SK-N-SH treated with all-trans-retinoic acid at 6 μM for 48 hours (cell line): ENCODE results near the gene SWSAP1.

Experiments used
- ATAC-seq: fragments of 200-7000 bp; cut with Tn5 transposase; 3 replicates; pipeline ENCODE4 v1.9.1; 2020; ENCODE audit warnings: mild to moderate bottlenecking, moderate library complexity
- ARNTL ChIP-seq: fragments of 450-650 bp; formaldehyde crosslinking; IDR thresholded peaks from 2 replicates; pipeline ENCODE4 v1.5.0; 2020; ENCODE audit warnings: low read depth, mild to moderate bottlenecking, moderate library complexity, borderline replicate concordance
- CREB5 ChIP-seq: fragments of 250-450 bp; sonication (Bioruptor Pico); IDR thresholded peaks from 2 replicates; pipeline ENCODE4 v1.5.1; 2020; ENCODE audit warnings: low read depth, mild to moderate bottlenecking, moderate library complexity
- CSDC2 ChIP-seq: fragments of 250-450 bp; sonication (Bioruptor Pico); IDR thresholded peaks from 2 replicates; pipeline ENCODE4 v1.5.0; 2020; ENCODE audit warnings: mild to moderate bottlenecking, moderate library complexity
- CSRNP3 ChIP-seq: fragments of 250-450 bp; sonication (Bioruptor Pico); IDR thresholded peaks from 2 replicates; pipeline ENCODE4 v1.5.1; 2021; ENCODE audit warnings: mild to moderate bottlenecking, moderate library complexity
- ESRRG ChIP-seq: fragments of 250-450 bp; sonication (Bioruptor Pico); IDR thresholded peaks from 2 replicates; pipeline ENCODE4 v1.6.1; 2021; ENCODE audit warnings: mild to moderate bottlenecking
- GLIS3 ChIP-seq: fragments of 250-450 bp; sonication (Bioruptor Pico); IDR thresholded peaks from 2 replicates; pipeline ENCODE4 v1.5.0; 2020; ENCODE audit warnings: mild to moderate bottlenecking, moderate library complexity
- ISL1 ChIP-seq: fragments of 250-450 bp; sonication (Bioruptor Pico); IDR thresholded peaks from 2 replicates; pipeline ENCODE4 v2.1.2; 2022; ENCODE audit warnings: mild to moderate bottlenecking, moderate library complexity
- POU6F1 ChIP-seq: fragments of 250-450 bp; sonication (Bioruptor Pico); IDR thresholded peaks from 2 replicates; pipeline ENCODE4 v1.8.0; 2021; ENCODE audit warnings: low read depth, mild to moderate bottlenecking, moderate library complexity, borderline replicate concordance
- PPARA ChIP-seq: fragments of 250-450 bp; sonication (Bioruptor Pico); IDR thresholded peaks from 2 replicates; pipeline ENCODE4 v1.5.0; 2020; ENCODE audit warnings: mild to moderate bottlenecking, borderline replicate concordance
- SNAI2 ChIP-seq: fragments of 250-450 bp; sonication (Bioruptor Pico); IDR thresholded peaks from 2 replicates; pipeline ENCODE4 v1.5.0; 2020; ENCODE audit warnings: mild to moderate bottlenecking, moderate library complexity
- TOX ChIP-seq: fragments of 250-450 bp; sonication (Bioruptor Pico); IDR thresholded peaks from 2 replicates; pipeline ENCODE4 v1.8.0; 2021; ENCODE audit warnings: mild to moderate bottlenecking, moderate library complexity, borderline replicate concordance
- TSHZ2 ChIP-seq: fragments of 250-450 bp; sonication (Bioruptor Pico); IDR thresholded peaks from 2 replicates; pipeline ENCODE4 v1.5.0; 2020; ENCODE audit warnings: mild to moderate bottlenecking, moderate library complexity
- ZC3H10 ChIP-seq: fragments of 250-450 bp; sonication (Bioruptor Pico); IDR thresholded peaks from 2 replicates; pipeline ENCODE4 v1.5.1; 2021; ENCODE audit warnings: mild to moderate bottlenecking, moderate library complexity
- ZFP3 ChIP-seq: fragments of 250-450 bp; sonication (Bioruptor Pico); IDR thresholded peaks from 2 replicates; pipeline ENCODE4 v1.5.0; 2020; ENCODE audit warnings: mild to moderate bottlenecking, moderate library complexity
- ZFP30 ChIP-seq: fragments of 450-650 bp; formaldehyde crosslinking; IDR thresholded peaks from 2 replicates; pipeline ENCODE4 v1.5.0; 2022; ENCODE audit warnings: mild to moderate bottlenecking, moderate library complexity
- ZNF565 ChIP-seq: fragments of 450-650 bp; formaldehyde crosslinking; conservative IDR thresholded peaks from 2 replicates; pipeline ENCODE4 v1.5.0; 2020; ENCODE audit warnings: low read depth, mild to moderate bottlenecking, moderate library complexity
- ZNF70 ChIP-seq: fragments of 450-650 bp; formaldehyde crosslinking; IDR thresholded peaks from 2 replicates; pipeline ENCODE4 v1.5.0; 2020; ENCODE audit warnings: mild to moderate bottlenecking, moderate library complexity
- ZNF8 ChIP-seq: fragments of 450-650 bp; formaldehyde crosslinking; IDR thresholded peaks from 2 replicates; pipeline ENCODE4 v1.5.0; 2020; ENCODE audit warnings: mild to moderate bottlenecking, moderate library complexity

The SWSAP1 gene

GRCh38 chr19:11356074-11356397, 18.4 kb upstream of the SWSAP1 start:
- no peak for ATAC-seq
- TF ChIP-seq ZNF565 (no peak), TSHZ2 (CRISPR knock-in tag) (no peak), TOX (CRISPR knock-in tag) (no peak), ESRRG (CRISPR knock-in tag) (no peak), ZC3H10 (no peak), ZNF70 (CRISPR knock-in tag) (no peak)

- no peak for ATAC-seq
- TF ChIP-seq ZC3H10 (no peak), ARNTL (no peak), PPARA (CRISPR knock-in tag) (no peak), POU6F1 (CRISPR knock-in tag) (no peak)
These were observed 17.6 kb upstream of the SWSAP1 start for GRCh38 chr19:11356676-11357550.

GRCh38 chr19:11359421-11359820, 15.0 kb upstream of the SWSAP1 start:
- ATAC-seq = no peak
- TF ChIP-seq CSRNP3 (CRISPR knock-in tag) (no peak), GLIS3 (no peak), CSDC2 (no peak), POU6F1 (CRISPR knock-in tag) (no peak)
- TF ChIP-seq, all 23 proteins: peak for 0

- ATAC-seq = no peak
- no peak for TF ChIP-seq ZNF70 (CRISPR knock-in tag)
- no peak for TF ChIP-seq ZFP3 (CRISPR knock-in tag)
- TF ChIP-seq ZNF8 = no peak
- no peak for TF ChIP-seq GLIS3
- no peak for TF ChIP-seq ZFP30
- no peak for TF ChIP-seq ESRRG (CRISPR knock-in tag)
- TF ChIP-seq POU6F1 (CRISPR knock-in tag) = no peak
- TF ChIP-seq ISL1 = no peak
- no peak for TF ChIP-seq PPARA (CRISPR knock-in tag)
- TF ChIP-seq TSHZ2 (CRISPR knock-in tag) = no peak
- no peak for TF ChIP-seq CSRNP3 (CRISPR knock-in tag)
- TF ChIP-seq ARNTL = no peak
- TF ChIP-seq SNAI2 (CRISPR knock-in tag) = no peak
- no peak for TF ChIP-seq CREB5
These were observed 13.3 kb upstream of the SWSAP1 start for GRCh38 chr19:11361037-11361770.
